GM23338 (cell line): ENCODE measurements around the gene DPP10. TPM values are rescaled to one million over a fixed set of nuclear protein-coding genes. Genes with fewer than 3 reads are reported as not detected.

Experiments
- ATAC-seq: fragments of 200-7000 bp; cut with Tn5 transposase; 3 replicates; pipeline ENCODE4 v1.9.1; 2020
- DNase-seq: peaks from one replicate; pipeline ENCODE4 v3.0.0-alpha.2; 2015; ENCODE audit warnings: low spot score
- H2AFZ ChIP-seq: fragments of 200-600 bp; sonication (generic); 2 replicates; pipeline ENCODE4 v1.8.0; 2016; ENCODE audit warnings: antibody characterized with exemption, mild to moderate bottlenecking, moderate library complexity
- H3F3A ChIP-seq: fragments of 200-600 bp; sonication (generic); replicated peaks from 2 replicates; pipeline ENCODE4 v1.8.0; 2017; ENCODE audit warnings: antibody characterized with exemption, mixed run types, low read depth
- H3K27ac ChIP-seq: fragments of 200-600 bp; sonication (generic); 2 replicates; pipeline ENCODE4 v1.6.1; 2016; ENCODE audit warnings: low read depth
- H3K27me3 ChIP-seq: fragments of 200-600 bp; sonication (generic); 2 replicates; pipeline ENCODE4 v1.8.0; 2016; ENCODE audit warnings: mild to moderate bottlenecking, mixed run types, moderate library complexity; ENCODE audit not compliant: insufficient read depth
- H3K36me3 ChIP-seq: fragments of 200-600 bp; sonication (generic); 2 replicates; pipeline ENCODE4 v1.8.0; 2016; ENCODE audit warnings: mild to moderate bottlenecking; ENCODE audit not compliant: insufficient read depth
- H3K4me1 ChIP-seq: fragments of 200-600 bp; sonication (generic); 2 replicates; pipeline ENCODE4 v1.8.0; 2016; ENCODE audit warnings: mild to moderate bottlenecking, moderate library complexity; ENCODE audit not compliant: insufficient read depth
- H3K4me2 ChIP-seq: fragments of 200-600 bp; sonication (generic); 2 replicates; pipeline ENCODE4 v1.7.1; 2017; ENCODE audit warnings: mixed run types
- H3K4me3 ChIP-seq: fragments of 200-600 bp; sonication (generic); 2 replicates; pipeline ENCODE4 v1.6.1; 2016; ENCODE audit warnings: mixed run types
- H3K79me2 ChIP-seq: fragments of 200-600 bp; sonication (generic); replicated peaks from 2 replicates; pipeline ENCODE4 v1.8.0; 2017; ENCODE audit warnings: mild to moderate bottlenecking; ENCODE audit not compliant: insufficient read depth
- H3K9me2 ChIP-seq: fragments of 200-600 bp; sonication (generic); 2 replicates; pipeline ENCODE4 v1.8.0; 2017; ENCODE audit not compliant: insufficient read depth
- H4K20me1 ChIP-seq: fragments of 200-600 bp; sonication (generic); replicated peaks from 2 replicates; pipeline ENCODE4 v1.8.0; 2017; ENCODE audit warnings: mild to moderate bottlenecking; ENCODE audit not compliant: insufficient read depth
- H3K27ac Mint-ChIP-seq: 2 replicates; pipeline ENCODE4 v1.8.0; 2020; ENCODE audit warnings: inconsistent platforms, mild to moderate bottlenecking, moderate library complexity, mixed read lengths
- H3K27me3 Mint-ChIP-seq: 3 replicates; pipeline ENCODE4 v1.8.0; 2022; ENCODE audit warnings: low read depth, mild to moderate bottlenecking, moderate library complexity, mixed read lengths, inconsistent platforms; ENCODE audit not compliant: insufficient read depth, poor library complexity
- H3K36me3 Mint-ChIP-seq: 3 replicates; pipeline ENCODE4 v1.8.0; 2021; ENCODE audit warnings: low read depth, mild to moderate bottlenecking, inconsistent platforms, moderate library complexity, mixed read lengths
- H3K4me1 Mint-ChIP-seq: 3 replicates; pipeline ENCODE4 v1.8.0; 2020; ENCODE audit warnings: mild to moderate bottlenecking, inconsistent platforms, mixed read lengths
- H3K4me3 Mint-ChIP-seq: 3 replicates; pipeline ENCODE4 v1.8.0; 2021; ENCODE audit warnings: moderate library complexity, mild to moderate bottlenecking, inconsistent platforms, mixed read lengths
- H3K9me3 Mint-ChIP-seq: 3 replicates; pipeline ENCODE4 v1.8.0; 2020; ENCODE audit warnings: moderate library complexity, mild to moderate bottlenecking, inconsistent platforms, mixed read lengths
- EZH2phosphoT487 ChIP-seq: fragments of 200-600 bp; sonication (generic); IDR thresholded peaks from one replicate; pipeline ENCODE4 v1.8.1; 2018; ENCODE audit warnings: antibody characterized with exemption; ENCODE audit not compliant: unreplicated experiment
- NANOG ChIP-seq: IDR thresholded peaks from 2 replicates; pipeline ENCODE4 v1.6.1; 2016; ENCODE audit warnings: antibody characterized with exemption, borderline replicate concordance
- POLR2AphosphoS5 ChIP-seq: IDR thresholded peaks from 2 replicates; pipeline ENCODE4 v1.6.1; 2016; ENCODE audit warnings: antibody characterized with exemption, low read depth
- ZNF114 ChIP-seq: fragments of 250-450 bp; sonication (Bioruptor Pico); IDR thresholded peaks from 2 replicates; pipeline ENCODE4 v1.5.0; 2020; ENCODE audit warnings: mild to moderate bottlenecking, moderate library complexity
- polyA plus RNA-seq: library from polyadenylated mRNA; unstranded; fragments of >200 nt; fragmentation: Nextera tagmentation; extraction: Ambion mirVana; gene quantifications from 2 replicates; pipeline ENCODE4 v1.2.1, GENCODE V29; 2016
- total RNA-seq: library from RNA; depleted of rRNA; stranded (reverse); fragments of >200 nt; shearing (Covaris generic); gene quantifications from 2 replicates; pipeline ENCODE4 v1.2.3, GENCODE V29; 2014
- TF ChIP-seq, protein P1 (sequence below), 2 experiments: fragments of 200-600 bp in 1 of 2; sonication (generic) in 1 of 2; conservative IDR thresholded peaks; 2 replicates each; pipeline versions ENCODE4 v1.5.1 to v1.6.1; 2016 to 2017; ENCODE audit warnings: antibody characterized with exemption in 2 of 2, low read depth in 2 of 2, mild to moderate bottlenecking in 2 of 2, moderate library complexity in 1 of 2
- TF ChIP-seq, protein P2 (sequence below): IDR thresholded peaks from one replicate; pipeline ENCODE4 v1.6.1; 2018; ENCODE audit warnings: antibody characterized with exemption; ENCODE audit not compliant: unreplicated experiment
- TF ChIP-seq, protein P3 (sequence below): fragments of 250-450 bp; sonication (Bioruptor Pico); IDR thresholded peaks from 2 replicates; pipeline ENCODE4 v1.5.0; 2020; ENCODE audit warnings: mild to moderate bottlenecking, moderate library complexity

Gene DPP10
- total and polyA plus RNA-seq, 2 experiments from 2014 or later = 3.6 to 14.8 TPM

DNA sequence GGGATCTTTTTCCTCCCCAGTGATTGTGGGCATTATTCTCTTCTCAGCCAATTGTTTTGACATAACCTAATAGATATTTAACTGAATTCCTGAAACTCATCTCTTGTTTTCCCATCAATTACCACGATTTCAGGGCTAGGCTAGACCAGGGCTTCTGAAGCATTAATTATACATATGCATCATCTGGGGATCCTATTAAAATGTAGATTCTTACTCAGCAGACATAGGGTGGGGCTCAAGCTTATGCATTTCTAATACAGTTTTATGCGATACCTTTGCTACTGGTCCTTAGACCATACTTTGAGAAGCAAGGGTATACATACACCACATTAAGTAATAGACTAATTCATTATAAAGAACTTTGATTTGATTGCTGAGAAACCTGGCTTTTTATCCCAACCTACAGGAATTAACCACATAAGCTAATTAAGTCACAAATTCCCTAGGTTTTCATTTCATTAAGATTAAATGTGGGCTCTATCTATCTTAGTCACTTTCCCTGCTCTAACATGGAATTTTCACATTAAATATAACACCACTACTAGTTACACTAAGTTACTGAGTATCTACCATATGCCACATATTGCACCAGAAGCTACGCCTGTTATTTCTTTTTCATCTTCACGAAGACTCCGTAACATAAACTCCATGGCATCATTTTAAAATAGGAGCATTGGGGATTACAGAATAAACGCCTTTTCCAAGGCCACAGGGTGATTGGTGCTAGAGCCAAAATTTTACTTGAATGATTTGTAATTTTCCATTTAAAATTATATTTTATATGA, 417.5 kb downstream of the DPP10 start:
- no peak overlapping the region for H3K4me3 Mint-ChIP-seq
- no peaks in the 10 kb centered on the region for H3K27me3 ChIP-seq
- H3K27ac Mint-ChIP-seq = no peak overlapping the region
- no peak overlapping the region for H3K4me3 ChIP-seq
- H3K4me2 ChIP-seq = no peak overlapping the region
- H3K36me3 Mint-ChIP-seq = no peaks in the 10 kb centered on the region
- H4K20me1 ChIP-seq = no peaks in the 10 kb centered on the region
- H3K4me1 Mint-ChIP-seq = peaks cover 8% of the 10 kb centered on the region
- DNase-seq (no peak), ATAC-seq (no peak)
- peaks cover 7% of the 10 kb centered on the region; the same call in 1 of the 2 replicates for H3K4me1 ChIP-seq
- no peaks in the 10 kb centered on the region for H3K36me3 ChIP-seq
- TF ChIP-seq ZNF114 (CRISPR knock-in tag) (no peak), POLR2AphosphoS5 (no peak), EZH2phosphoT487 (no peak), NANOG (no peak)
- TF ChIP-seq, protein P1, sequence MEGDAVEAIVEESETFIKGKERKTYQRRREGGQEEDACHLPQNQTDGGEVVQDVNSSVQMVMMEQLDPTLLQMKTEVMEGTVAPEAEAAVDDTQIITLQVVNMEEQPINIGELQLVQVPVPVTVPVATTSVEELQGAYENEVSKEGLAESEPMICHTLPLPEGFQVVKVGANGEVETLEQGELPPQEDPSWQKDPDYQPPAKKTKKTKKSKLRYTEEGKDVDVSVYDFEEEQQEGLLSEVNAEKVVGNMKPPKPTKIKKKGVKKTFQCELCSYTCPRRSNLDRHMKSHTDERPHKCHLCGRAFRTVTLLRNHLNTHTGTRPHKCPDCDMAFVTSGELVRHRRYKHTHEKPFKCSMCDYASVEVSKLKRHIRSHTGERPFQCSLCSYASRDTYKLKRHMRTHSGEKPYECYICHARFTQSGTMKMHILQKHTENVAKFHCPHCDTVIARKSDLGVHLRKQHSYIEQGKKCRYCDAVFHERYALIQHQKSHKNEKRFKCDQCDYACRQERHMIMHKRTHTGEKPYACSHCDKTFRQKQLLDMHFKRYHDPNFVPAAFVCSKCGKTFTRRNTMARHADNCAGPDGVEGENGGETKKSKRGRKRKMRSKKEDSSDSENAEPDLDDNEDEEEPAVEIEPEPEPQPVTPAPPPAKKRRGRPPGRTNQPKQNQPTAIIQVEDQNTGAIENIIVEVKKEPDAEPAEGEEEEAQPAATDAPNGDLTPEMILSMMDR (conservative IDR thresholded peaks at IDR 0.05; ENCODE audit: low read depth in 2 of 2) = no peak
- TF ChIP-seq, protein P2, sequence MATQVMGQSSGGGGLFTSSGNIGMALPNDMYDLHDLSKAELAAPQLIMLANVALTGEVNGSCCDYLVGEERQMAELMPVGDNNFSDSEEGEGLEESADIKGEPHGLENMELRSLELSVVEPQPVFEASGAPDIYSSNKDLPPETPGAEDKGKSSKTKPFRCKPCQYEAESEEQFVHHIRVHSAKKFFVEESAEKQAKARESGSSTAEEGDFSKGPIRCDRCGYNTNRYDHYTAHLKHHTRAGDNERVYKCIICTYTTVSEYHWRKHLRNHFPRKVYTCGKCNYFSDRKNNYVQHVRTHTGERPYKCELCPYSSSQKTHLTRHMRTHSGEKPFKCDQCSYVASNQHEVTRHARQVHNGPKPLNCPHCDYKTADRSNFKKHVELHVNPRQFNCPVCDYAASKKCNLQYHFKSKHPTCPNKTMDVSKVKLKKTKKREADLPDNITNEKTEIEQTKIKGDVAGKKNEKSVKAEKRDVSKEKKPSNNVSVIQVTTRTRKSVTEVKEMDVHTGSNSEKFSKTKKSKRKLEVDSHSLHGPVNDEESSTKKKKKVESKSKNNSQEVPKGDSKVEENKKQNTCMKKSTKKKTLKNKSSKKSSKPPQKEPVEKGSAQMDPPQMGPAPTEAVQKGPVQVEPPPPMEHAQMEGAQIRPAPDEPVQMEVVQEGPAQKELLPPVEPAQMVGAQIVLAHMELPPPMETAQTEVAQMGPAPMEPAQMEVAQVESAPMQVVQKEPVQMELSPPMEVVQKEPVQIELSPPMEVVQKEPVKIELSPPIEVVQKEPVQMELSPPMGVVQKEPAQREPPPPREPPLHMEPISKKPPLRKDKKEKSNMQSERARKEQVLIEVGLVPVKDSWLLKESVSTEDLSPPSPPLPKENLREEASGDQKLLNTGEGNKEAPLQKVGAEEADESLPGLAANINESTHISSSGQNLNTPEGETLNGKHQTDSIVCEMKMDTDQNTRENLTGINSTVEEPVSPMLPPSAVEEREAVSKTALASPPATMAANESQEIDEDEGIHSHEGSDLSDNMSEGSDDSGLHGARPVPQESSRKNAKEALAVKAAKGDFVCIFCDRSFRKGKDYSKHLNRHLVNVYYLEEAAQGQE = no peak
- TF ChIP-seq, protein P3, sequence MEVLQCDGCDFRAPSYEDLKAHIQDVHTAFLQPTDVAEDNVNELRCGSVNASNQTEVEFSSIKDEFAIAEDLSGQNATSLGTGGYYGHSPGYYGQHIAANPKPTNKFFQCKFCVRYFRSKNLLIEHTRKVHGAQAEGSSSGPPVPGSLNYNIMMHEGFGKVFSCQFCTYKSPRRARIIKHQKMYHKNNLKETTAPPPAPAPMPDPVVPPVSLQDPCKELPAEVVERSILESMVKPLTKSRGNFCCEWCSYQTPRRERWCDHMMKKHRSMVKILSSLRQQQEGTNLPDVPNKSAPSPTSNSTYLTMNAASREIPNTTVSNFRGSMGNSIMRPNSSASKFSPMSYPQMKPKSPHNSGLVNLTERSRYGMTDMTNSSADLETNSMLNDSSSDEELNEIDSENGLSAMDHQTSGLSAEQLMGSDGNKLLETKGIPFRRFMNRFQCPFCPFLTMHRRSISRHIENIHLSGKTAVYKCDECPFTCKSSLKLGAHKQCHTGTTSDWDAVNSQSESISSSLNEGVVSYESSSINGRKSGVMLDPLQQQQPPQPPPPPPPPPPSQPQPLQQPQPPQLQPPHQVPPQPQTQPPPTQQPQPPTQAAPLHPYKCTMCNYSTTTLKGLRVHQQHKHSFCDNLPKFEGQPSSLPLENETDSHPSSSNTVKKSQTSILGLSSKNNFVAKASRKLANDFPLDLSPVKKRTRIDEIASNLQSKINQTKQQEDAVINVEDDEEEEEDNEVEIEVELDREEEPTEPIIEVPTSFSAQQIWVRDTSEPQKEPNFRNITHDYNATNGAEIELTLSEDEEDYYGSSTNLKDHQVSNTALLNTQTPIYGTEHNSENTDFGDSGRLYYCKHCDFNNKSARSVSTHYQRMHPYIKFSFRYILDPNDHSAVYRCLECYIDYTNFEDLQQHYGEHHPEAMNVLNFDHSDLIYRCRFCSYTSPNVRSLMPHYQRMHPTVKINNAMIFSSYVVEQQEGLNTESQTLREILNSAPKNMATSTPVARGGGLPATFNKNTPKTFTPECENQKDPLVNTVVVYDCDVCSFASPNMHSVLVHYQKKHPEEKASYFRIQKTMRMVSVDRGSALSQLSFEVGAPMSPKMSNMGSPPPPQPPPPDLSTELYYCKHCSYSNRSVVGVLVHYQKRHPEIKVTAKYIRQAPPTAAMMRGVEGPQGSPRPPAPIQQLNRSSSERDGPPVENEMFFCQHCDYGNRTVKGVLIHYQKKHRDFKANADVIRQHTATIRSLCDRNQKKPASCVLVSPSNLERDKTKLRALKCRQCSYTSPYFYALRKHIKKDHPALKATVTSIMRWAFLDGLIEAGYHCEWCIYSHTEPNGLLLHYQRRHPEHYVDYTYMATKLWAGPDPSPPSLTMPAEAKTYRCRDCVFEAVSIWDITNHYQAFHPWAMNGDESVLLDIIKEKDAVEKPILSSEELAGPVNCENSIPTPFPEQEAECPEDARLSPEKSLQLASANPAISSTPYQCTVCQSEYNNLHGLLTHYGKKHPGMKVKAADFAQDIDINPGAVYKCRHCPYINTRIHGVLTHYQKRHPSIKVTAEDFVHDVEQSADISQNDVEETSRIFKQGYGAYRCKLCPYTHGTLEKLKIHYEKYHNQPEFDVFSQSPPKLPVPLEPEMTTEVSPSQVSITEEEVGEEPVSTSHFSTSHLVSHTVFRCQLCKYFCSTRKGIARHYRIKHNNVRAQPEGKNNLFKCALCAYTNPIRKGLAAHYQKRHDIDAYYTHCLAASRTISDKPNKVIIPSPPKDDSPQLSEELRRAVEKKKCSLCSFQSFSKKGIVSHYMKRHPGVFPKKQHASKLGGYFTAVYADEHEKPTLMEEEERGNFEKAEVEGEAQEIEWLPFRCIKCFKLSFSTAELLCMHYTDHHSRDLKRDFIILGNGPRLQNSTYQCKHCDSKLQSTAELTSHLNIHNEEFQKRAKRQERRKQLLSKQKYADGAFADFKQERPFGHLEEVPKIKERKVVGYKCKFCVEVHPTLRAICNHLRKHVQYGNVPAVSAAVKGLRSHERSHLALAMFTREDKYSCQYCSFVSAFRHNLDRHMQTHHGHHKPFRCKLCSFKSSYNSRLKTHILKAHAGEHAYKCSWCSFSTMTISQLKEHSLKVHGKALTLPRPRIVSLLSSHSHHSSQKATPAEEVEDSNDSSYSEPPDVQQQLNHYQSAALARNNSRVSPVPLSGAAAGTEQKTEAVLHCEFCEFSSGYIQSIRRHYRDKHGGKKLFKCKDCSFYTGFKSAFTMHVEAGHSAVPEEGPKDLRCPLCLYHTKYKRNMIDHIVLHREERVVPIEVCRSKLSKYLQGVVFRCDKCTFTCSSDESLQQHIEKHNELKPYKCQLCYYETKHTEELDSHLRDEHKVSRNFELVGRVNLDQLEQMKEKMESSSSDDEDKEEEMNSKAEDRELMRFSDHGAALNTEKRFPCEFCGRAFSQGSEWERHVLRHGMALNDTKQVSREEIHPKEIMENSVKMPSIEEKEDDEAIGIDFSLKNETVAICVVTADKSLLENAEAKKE = no peak
- H3K27me3 Mint-ChIP-seq = peaks cover 2% of the 10 kb centered on the region
- no peaks in the 10 kb centered on the region for H3F3A ChIP-seq
- H3K9me2 ChIP-seq = peaks cover 4% of the 10 kb centered on the region; the same call in 1 of the 2 replicates
- no peaks in the 10 kb centered on the region for H3K79me2 ChIP-seq
- H3K27ac ChIP-seq = no peak overlapping the region
- peaks cover 3% of the 10 kb centered on the region; the same call in 1 of the 3 replicates for H3K9me3 Mint-ChIP-seq
- no peak overlapping the region for H2AFZ ChIP-seq
